HG03439 (cell line): ENCODE data around the gene NCKAP5.

Experiments
- ATAC-seq: cut with Tn5 transposase; IDR thresholded peaks from one replicate; pipeline ENCODE4 v1.9.1; 2021; ENCODE audit warnings: mild to moderate bottlenecking, moderate library complexity; ENCODE audit not compliant: unreplicated experiment

The NCKAP5 gene

DNA sequence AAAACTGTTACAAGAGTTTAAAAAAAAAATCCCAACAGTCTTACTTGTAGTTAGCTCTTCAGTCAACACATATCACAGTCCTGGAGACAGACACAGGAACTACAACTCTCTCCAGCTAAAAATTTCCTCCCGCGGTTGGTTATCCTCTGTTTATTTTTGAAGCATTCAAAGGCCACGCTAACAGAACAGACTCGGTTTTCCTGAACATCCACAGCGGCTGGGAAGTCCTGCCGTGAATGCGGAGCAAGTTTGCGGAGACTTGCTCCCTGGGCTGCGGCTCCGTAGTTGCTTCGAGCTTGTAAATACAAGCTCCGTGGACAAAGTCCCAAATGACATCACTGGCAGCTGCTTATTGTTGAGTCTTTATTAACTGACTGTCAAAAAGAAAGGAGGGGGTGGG is at the start of gene NCKAP5:
TSS of gene NCKAP5 (minus strand) at position 292 of the 400 bp plus-strand sequence. CDS start 50,937 bp downstream, outside the sequence.
- ATAC-seq = no peak

DNA sequence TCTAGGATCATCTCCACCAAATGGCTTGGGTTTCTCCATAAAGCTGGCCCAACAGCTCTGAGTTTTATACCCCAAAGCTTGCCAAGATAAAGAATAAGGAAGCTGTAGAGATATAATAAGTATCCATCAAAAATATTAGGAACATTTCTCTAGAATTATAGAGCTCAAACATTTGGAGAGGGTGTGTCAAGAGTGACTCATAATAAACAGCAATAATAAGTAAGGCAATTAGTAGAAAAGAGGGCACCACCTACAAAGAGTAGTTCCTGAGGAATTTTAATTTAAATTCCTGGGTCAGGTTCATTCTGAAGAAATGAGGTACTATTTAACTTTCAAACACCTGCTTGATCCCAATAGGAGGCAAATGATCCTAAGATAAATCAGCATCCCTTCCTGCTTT is 41.4 kb upstream of the NCKAP5 start:
- no peak for ATAC-seq

DNA sequence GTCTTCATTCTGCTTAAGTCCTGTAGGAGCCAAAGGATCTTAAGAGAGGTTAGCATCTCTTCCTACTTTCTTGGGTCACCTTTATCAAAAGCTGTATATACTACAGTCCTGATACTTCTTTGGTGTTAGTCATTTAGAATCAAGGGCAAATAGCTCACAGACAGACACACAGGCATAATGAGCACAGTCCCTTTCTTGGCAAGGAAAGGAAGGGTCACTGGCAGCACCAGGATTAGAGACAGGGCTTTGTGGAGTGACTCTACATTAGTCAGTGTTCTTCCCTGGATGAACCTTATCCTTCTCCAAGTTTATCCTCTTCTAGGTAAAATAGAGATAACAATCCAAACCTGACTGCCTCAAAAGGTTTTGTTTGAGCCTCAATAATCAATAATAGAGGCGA is 40.0 kb upstream of the NCKAP5 start:
- ATAC-seq = no peak

DNA sequence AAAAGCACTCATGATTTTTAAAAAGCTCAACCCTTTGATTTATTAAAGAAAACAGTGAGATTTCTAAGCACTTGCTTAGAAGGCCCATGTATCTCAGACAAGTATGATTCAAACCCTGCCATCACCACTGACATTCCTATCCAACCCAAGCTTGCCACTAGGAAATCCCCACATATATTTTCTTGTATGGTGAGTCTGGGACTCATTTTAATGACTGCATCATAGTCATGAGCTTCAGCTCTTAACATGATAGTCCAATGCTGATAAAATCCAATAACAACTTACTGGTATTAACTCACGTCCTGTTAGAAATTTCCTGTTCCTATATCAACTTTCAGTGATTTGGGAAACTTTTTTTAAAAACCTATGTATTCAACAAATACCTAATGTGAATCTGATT is 39.4 kb upstream of the NCKAP5 start:
- ATAC-seq = no peak

DNA sequence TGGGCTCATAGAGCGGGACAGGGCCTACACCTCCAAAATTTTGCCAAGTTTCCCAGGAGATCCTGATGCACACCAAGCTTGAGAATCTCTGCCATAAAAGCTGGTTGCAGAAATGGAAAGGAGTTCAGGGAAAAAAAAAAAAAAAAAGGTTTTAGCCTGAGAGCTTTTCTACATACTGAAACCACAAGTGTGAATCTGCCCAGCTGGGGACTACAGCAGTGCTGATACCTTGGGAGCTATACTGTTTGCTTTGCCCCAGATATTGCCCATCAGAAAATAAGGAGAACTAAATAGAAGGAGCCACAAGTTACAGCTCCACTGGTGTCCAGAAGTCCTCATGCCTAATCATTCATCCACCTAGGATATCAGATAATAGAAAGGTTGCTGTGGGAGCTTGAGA is 38.4 kb upstream of the NCKAP5 start:
- ATAC-seq = no peak

DNA sequence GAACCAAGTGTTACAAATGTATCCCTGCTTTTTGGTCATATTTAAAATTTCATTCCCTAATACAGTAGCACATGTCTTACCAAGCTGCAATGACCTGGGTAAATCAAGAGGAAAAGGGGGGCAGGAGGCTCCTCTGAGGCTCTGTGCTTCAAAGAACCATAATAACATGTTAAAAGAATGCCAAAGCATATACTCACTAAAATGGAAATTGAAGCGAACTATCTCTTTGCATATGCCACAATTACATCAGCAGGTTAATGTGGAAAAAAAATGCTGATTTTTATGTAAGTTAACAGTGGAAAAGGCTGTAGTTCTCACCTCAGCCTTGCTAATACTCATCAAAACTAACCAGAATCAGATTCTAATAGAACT is 37.5 kb upstream of the NCKAP5 start:
- no peak for ATAC-seq

DNA sequence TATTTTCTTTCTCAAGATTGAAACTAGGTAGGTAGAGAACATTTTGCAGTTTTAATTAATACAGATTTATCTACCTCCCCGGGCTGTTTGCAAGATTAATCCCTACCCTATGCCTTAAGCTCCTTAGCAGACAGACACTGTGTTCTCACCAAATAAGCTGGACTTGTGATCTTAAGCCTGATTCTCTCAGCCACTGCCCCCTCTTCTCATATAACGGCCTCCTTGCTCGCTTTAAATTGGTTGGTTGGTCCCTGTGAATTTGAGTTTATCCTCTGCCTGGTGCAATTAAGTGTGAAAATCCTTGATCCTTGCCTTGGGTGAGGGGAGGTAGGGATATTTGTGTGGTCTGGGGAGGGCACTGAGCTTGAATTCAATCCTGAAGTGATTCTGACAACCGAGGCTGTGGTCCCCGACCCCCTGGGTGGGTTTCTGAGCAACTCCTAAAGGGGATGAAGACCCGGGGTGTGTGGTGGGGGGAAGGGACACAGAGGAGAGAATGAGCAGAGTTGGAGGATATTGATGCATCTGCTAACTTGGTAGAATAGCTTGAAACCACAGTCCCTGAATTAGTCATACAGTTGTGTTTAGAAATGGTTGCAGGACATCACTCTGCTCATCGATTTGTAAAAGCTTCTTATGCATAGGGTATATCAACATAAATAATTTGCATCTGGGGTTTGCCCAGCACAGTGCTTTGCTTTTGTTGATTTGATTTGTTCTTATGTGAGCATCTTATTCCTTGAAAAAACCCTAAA is 36.9 kb upstream of the NCKAP5 start:
- no peak for ATAC-seq

DNA sequence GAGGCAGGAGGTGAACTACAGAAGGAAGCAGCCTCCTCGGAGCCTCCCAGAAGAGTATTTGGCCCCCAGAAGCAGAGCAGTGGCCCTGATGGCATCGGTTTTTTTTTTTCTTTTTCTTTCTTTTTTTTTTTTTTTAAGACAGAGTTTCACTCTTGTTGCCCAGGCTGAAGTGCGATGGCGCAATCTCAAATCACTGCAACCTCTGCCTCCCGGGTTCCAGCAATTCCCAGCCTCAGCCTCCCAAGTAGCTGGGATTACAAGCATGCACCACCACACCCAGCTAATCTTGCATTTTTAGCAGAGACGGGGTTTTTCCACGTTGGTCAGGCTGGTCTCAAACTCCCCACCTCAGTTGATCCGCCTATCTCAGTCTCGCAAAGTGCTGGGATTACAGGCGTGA is 34.8 kb upstream of the NCKAP5 start:
- ATAC-seq = no peak

DNA sequence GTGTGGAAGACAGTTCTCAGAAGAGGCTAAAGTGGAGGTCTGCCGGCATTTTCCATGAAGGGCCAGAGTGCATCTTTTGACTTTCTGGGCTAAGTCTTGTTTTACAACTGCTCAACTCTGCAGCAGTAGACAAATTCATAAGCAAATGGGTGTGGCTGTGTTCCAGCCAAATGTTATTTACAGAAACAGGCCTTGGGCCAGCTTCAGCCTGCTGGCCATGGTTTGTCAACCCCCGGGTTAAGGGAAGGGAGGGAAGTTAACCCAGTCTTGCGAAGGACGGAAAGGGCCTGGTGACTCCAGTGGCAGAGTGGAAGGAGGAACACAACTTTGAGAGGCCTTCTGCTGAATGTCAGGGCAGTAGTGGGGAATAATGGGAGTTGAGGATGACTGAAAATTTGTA is 34.3 kb upstream of the NCKAP5 start:
- ATAC-seq = no peak

DNA sequence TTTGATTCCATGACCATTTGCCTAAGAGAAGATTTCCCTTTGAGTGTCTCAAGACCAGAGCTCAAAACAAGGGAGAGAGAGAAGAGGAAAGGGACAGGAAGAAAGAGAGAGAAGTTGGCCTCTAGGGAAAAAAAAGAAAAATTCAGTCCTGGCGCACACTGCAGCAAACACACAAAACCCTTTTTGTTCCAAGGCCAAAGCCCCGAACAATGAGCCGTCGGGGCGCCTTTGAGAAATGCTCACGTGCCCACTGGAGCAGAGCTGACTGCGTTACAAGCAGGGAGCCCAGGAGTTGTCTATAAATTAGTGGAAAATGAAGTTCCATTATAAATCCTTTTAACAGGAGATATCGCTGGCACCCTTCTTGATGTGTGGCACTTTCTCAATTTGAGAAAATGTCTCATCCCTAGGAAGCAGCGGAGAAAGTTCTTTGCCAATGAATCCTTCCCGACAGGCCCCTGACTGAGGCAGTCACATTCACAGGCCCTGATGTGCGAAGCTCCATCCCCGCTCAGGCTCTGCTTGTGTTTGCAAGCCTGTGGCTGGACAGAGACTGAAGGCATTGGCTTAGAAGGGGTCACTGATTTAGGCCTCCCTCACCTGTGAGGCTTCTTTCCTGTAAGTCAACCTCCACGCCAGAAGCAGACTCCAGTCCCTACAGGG is 32.1 kb upstream of the NCKAP5 start:
- no peak for ATAC-seq

DNA sequence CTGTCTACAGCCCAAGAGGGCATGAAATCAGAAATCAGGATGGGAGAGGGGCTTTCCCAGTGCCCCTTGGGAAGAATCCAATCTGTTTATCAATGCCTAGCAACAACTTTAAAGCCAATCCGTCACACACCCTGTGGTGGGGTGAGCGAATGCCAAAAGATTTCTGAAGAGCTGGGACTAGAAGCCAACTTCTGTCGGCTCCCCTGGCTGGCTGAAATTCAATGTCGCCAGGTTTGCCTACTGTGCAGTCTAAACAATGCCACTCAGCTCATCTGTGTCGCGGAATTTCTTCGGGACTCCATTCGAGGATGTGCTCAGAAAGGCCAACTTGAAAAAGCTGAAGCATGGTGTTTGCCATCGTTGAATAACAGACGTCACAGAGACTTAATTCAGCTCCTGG is 31.5 kb upstream of the NCKAP5 start:
- ATAC-seq = no peak

DNA sequence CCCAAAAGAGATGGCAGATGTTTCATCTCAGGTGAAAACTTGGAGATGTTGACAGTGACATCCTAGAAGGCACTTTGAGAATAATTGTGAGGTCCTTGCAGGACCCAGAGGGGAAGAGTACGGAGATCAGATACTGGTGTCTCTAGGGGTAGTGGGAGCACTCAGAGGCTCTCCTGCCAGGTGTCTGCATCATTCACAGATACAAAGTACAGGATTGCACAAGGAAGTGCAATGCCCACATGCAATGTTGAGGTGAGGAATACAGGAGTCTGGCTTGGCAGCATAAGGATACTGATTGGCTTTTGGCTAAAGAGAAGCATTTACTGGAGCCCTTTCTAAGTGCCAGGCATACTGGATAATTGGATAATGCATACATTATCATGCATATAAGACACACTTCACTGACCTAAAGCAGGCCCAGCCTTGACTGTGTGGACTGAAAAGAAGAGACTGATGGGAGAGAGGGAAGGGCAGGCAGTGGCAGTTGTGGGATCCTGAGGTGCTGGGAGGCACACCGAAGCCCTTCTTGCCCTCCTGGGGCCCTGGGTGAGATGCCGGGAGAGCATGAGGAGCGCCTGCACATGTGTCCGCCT is 31.0 kb upstream of the NCKAP5 start:
- no peak for ATAC-seq

DNA sequence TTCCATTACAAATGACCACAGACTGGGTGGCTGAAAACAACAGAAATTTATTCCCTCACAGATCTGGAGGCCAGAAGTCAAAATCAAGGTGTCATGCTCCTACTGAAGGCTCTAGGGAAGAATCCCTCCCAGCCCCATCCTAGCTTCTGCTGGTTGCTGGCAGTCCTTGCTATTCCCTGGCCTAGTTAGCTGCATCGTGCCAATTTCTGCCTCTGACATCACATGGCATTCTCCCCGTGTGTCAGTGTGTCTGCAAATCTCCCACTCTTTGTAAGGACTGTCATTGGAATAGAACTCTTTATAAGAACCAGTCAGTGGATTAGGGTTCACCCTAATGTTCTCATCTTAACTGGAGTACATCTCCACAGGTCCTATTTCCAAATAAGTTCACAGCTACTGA is 30.5 kb upstream of the NCKAP5 start:
- no peak for ATAC-seq

DNA sequence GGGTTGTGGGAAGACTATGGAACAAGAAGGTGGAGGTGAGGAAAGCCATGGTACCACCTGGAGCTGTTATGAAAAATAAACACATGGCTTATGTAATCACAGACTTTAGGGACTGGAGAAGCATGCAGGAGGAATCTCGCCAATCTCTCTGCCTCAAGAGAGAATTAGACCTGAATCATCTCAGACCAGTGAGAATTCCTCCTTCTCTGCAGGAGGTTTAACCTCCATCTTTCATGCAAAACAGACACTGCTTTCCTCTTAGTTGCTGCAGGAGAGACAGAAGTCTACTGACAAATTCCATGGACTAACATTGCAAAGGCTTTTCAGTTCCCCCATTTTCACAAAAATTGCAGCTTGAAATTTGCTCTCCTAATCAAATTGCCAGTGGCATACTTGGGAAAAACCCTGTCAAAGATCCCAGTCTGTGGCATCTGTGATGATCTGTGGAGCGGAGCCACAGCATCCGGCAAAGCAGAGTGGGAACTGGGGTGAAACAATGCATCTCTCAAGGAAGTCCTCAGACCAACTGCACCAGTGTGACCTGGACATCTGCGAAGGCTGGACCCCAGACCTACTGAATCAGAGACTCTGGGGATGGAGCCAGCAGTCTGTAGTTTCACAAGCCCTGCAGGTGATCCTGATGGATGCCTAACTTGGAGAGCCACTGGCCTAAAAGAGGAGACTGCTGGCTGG is 28.6 kb upstream of the NCKAP5 start:
- ATAC-seq = no peak

DNA sequence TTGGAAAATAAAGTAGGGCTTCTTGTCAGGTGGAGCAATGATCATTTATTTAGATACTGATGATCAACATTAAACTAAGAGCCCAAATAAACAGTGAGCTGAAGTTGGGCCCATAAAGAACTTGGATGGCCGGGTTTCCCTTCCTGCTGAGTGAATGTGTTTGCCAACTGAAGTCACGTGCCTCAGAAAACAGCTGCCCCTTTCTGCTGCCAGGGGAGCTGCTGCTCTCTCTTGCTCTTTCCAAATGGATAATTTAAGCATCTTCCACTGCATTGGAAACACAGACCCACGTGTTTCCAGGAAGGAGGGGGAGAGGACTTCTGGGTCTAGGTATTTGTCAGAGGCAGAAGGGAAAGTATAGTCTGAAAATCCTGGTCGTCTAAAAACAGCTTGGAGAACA is 22.9 kb upstream of the NCKAP5 start:
- ATAC-seq = no peak

DNA sequence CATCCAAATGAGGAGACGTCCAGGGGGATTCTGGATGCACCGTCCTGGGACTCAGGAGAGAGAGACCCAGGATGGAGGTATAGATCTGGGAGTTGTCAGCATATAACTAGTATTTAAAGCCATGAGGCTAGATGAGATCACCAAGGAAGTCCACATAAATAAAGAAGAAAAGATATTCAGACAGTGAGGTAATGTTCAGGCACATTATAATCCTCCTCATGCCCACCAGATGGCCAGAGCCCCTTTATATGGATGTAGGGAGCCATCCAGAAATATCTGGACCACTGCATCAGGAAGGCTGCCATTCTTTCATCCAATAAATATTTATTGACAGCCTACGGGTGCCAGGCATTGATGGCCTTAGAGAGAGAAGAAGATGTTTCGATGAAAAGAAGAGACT is 21.2 kb upstream of the NCKAP5 start:
- ATAC-seq = no peak

DNA sequence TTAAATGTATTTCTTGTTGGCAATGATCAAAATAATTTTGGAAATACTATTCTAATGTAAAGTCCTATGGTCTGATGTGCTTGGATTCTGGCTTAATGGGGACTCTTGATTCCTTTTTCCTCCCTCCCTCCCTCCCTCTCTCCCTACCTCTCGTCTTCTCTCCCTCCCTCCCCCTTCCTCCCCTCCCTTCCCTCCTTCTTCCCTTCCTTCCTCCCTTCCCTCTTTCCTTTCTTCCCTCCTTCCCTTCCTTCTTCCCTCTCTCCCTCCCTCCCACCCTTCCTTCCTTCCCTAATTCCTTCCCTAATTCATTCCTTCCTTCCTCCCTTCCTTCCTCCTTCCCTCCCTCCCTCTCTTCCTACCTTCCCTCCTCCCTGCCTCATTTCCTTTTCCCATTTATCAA is 19.9 kb upstream of the NCKAP5 start:
- no peak for ATAC-seq

DNA sequence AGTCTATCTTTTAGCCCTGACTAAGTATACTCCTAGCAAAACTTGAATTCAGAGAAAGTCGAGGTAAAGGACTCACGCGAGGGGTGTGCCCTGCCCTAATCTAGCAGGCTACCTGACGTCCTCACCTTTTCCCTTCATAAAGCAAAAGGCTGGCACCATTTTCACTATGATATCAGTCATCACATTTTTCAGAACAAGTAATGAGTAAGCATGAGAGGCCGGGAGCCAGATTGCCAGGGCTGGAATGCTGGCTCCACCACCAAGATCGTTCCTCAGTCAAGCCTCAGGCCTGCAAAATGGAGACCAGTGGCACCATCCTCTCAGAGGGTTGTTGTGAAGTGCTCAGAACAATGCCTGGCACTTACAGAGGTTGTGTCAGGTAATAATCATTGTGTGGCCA is 18.7 kb upstream of the NCKAP5 start:
- no peak for ATAC-seq

DNA sequence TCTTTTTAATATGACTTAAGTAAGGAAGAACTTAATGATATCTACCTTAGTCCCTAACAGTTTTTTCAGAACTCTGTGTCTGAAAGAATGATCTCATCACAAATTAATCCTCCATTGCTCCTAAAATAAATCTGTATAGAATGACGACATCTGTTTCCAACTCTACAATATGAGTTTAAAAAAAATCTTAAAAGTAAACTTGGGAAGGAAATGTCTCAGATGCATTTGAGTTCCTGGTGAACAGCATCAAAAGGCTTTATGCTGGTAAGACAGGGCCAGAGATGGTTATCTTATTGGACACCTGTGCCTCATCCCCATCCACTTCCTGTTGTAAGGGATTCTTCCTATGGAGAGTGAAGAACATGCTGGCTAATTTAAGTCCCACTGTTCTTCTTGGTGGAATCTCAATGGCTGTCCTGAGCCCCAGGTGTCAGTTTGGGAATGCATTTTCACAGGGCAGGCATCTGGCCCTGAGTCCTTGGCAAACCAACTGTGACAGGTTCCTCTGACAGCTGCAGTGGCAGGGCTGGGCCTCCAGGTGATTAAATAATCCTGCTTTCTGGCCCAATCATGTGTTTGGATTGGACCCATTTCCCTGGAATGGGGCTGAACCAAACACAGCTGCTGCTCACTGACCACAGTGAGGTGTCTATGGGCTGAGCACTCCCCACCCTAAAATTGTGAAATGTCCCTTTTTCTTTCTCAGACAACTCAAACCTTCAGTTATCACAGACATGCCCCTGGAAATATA is 12.9 kb upstream of the NCKAP5 start:
- ATAC-seq = no peak

DNA sequence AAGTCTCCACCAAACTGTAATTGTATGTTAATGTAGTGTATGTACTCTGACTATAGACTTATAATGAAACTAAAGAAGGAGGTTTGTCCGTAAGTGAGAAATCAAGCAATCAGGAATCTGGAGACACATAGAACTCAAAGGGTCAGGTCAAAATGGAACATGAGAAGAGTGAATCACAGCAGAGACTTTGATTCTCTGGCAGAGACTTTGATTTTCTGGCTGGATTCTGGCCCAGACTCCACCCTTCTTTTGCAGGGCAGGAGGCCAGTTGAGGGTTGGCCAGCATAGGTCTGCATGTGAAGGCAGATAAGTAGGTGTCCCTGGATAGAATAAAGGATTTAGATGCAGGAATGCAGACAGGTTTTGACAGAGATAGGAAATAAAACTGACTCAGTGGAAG is 11.0 kb upstream of the NCKAP5 start:
- ATAC-seq = no peak

DNA sequence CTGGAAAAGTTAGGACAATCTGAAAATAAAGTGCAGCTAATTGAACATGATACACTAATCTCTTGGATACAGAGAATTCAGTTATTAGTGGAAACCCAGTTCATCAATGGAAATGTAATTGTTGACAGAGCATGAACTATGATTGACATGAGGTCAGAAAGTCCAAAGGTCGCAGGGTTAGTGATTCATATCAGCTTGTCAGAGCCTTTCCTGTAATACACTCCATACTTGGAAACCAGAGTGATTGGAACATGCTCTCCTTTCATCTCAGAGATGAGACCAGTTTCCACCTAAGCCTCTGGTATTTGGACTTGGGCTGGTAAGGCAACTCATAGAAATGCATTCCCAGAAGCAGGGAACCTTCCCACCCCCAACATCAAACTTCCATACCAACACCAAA is 8.5 kb upstream of the NCKAP5 start:
- ATAC-seq = no peak
